GM12874 (cell line): ENCODE results near the gene YY1.

Experiments
- CTCF ChIP-seq: IDR thresholded peaks from 2 replicates; pipeline ENCODE4 v1.5.1; 2011; ENCODE audit warnings: low read depth, mild to moderate bottlenecking, control low read depth, low read length, moderate library complexity; ENCODE audit not compliant: insufficient read depth

Gene YY1

GRCh38 chr14:100234511-100234910 is 4.4 kb upstream of the YY1 start:
- TF ChIP-seq CTCF: no peak

- TF ChIP-seq CTCF: no peak
Observed at GRCh38 chr14:100236881-100237280, 2.1 kb upstream of the YY1 start.

GRCh38 chr14:100237735-100238418 is 1.1 kb upstream of the YY1 start:
- TF ChIP-seq CTCF: no peak

GRCh38 chr14:100239211-100239839 is 381 bp downstream of the YY1 start:
- TF ChIP-seq CTCF: no peak

GRCh38 chr14:100239840-100240667 is 1.1 kb downstream of the YY1 start:
- TF ChIP-seq CTCF: peak; percentile 80

- TF ChIP-seq CTCF: no peak
Observed at GRCh38 chr14:100240668-100241032, 1.7 kb downstream of the YY1 start.

GRCh38 chr14:100241279-100241678 is 2.3 kb downstream of the YY1 start:
- TF ChIP-seq CTCF: no peak
